ENCODE measurements around the gene DOCK11. TPM values are rescaled to one million over a fixed set of nuclear protein-coding genes. Genes with fewer than 3 reads are reported as not detected.

The DOCK11 gene
- total RNA-seq, 1 experiment from 2014 or later = 2.1 TPM

DNA sequence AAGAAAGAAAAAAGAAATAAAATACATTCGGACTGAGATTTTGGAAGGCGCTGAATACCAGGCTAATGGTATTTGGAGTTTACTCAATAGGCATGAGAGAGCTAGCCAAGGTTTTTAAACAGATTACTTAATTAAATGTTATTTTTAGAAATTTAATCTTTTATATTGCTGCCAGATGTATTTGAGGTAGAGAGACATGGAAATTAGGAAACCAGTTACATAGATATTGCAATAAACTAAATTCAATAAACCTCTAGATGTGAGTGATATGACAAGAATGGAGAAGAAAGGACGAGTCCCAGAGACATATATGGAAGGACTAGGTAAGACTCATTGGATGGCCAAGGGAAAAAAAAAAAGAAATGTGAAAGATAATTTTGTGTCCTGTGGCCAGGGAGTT lies 193.3 kb downstream of the DOCK11 start:
- no peaks in the 10 kb centered on the region for H3K4me1 ChIP-seq (ENCODE audit: insufficient read depth, low read length, poor library complexity, severe bottlenecking)
- DNase-seq (ENCODE audit: low spot score) = no peak
- no peak overlapping the region for H3K27ac ChIP-seq (ENCODE audit: low read depth, low read length, poor library complexity, severe bottlenecking)
- intact Hi-C loops (cut with micrococcal nuclease; ENCODE audit: unreplicated experiment) = no loop called here
- ChIA-PET CTCF (no interaction called here), POLR2A (ENCODE audit: low non-redundant PET) (no interaction called here)
- no peaks in the 10 kb centered on the region for H3K36me3 ChIP-seq (ENCODE audit: insufficient read depth, low read length, poor library complexity, severe bottlenecking)
- H3K27me3 ChIP-seq (replicated peaks; ENCODE audit: insufficient read depth, low read depth, low read length, poor library complexity) = no peaks in the 10 kb centered on the region
- BruUV-seq (replicated peaks) = no TSS peak
- TF ChIP-seq EZH2 (IDR thresholded peaks at IDR 0.05; ENCODE audit: borderline replicate concordance, low read depth, low read length, poor library complexity, severe bottlenecking) (no peak), CTCF (conservative IDR thresholded peaks at IDR 0.05; ENCODE audit: low read depth, low read length) (no peak)
- H3K4me3 ChIP-seq (ENCODE audit: low read depth, low read length, poor library complexity, severe bottlenecking) = no peak overlapping the region
- H3K9me3 ChIP-seq (ENCODE audit: low read depth, low read length, poor library complexity, severe bottlenecking) = no peaks in the 10 kb centered on the region

DNA sequence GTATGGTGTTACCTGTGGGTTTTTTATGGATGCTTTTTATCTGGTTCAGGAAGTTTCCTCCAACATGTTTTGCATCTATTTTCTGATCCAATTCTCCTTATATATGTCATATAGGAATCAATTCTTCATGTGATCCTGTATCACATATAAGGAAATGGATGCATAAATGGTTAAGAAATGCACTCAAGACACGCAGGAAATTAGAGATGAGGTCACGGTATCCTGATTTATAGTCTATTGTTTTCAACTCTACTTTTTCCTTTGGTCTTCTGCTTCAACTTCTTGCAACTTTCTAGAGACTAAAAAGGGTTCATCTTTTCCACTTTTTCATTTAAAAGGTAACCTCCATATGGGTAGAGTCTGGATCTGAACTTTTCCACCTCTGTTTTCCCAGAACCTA lies 198.2 kb downstream of the DOCK11 start:
- ChIA-PET CTCF (no interaction called here), POLR2A (ENCODE audit: low non-redundant PET) (no interaction called here)
- Histone ChIP-seq H3K4me3 (ENCODE audit: low read depth, low read length, poor library complexity, severe bottlenecking) (no peak overlapping the region), H3K27me3 (replicated peaks; ENCODE audit: insufficient read depth, low read depth, low read length, poor library complexity) (no peaks in the 10 kb centered on the region), H3K27ac (ENCODE audit: low read depth, low read length, poor library complexity, severe bottlenecking) (no peak overlapping the region), H3K9me3 (ENCODE audit: low read depth, low read length, poor library complexity, severe bottlenecking) (no peaks in the 10 kb centered on the region), H3K4me1 (ENCODE audit: insufficient read depth, low read length, poor library complexity, severe bottlenecking) (no peaks in the 10 kb centered on the region), H3K36me3 (ENCODE audit: insufficient read depth, low read length, poor library complexity, severe bottlenecking) (no peaks in the 10 kb centered on the region)
- DNase-seq (ENCODE audit: low spot score) = no peak
- TF ChIP-seq CTCF (conservative IDR thresholded peaks at IDR 0.05; ENCODE audit: low read depth, low read length) (no peak), EZH2 (IDR thresholded peaks at IDR 0.05; ENCODE audit: borderline replicate concordance, low read depth, low read length, poor library complexity, severe bottlenecking) (no peak)
- intact Hi-C loops (cut with micrococcal nuclease; ENCODE audit: unreplicated experiment) = no loop called here
- no TSS peak for BruUV-seq (replicated peaks)

GRCh38 chrX:118694638-118695037 lies 199.0 kb downstream of the DOCK11 start:
- H3K4me3 ChIP-seq (ENCODE audit: low read depth, low read length, poor library complexity, severe bottlenecking) = no peak overlapping the region
- TF ChIP-seq EZH2 (IDR thresholded peaks at IDR 0.05; ENCODE audit: borderline replicate concordance, low read depth, low read length, poor library complexity, severe bottlenecking) = no peak
- TF ChIP-seq CTCF (conservative IDR thresholded peaks at IDR 0.05; ENCODE audit: low read depth, low read length) = no peak
- no peaks in the 10 kb centered on the region for H3K36me3 ChIP-seq (ENCODE audit: insufficient read depth, low read length, poor library complexity, severe bottlenecking)
- ChIA-PET CTCF (no interaction called here), POLR2A (ENCODE audit: low non-redundant PET) (no interaction called here)
- DNase-seq (ENCODE audit: low spot score) = peak; percentile 11
- intact Hi-C loops (cut with micrococcal nuclease; ENCODE audit: unreplicated experiment) = no loop called here
- H3K27me3 ChIP-seq (replicated peaks; ENCODE audit: insufficient read depth, low read depth, low read length, poor library complexity) = no peaks in the 10 kb centered on the region
- H3K9me3 ChIP-seq (ENCODE audit: low read depth, low read length, poor library complexity, severe bottlenecking) = no peaks in the 10 kb centered on the region
- H3K4me1 ChIP-seq (ENCODE audit: insufficient read depth, low read length, poor library complexity, severe bottlenecking) = no peaks in the 10 kb centered on the region
- no peak overlapping the region for H3K27ac ChIP-seq (ENCODE audit: low read depth, low read length, poor library complexity, severe bottlenecking)
- BruUV-seq (replicated peaks) = no TSS peak
